PC-3 (cell line): ENCODE data around the gene ELK1.

Experiments used
- CTCF ChIP-seq: fragments of 300-600 bp; sonication (generic); conservative IDR thresholded peaks from 2 replicates; pipeline ENCODE4 v1.5.1; 2017; ENCODE audit warnings: antibody characterized with exemption, low read depth, mild to moderate bottlenecking, low read length
- EZH2 ChIP-seq: fragments of 300-600 bp; sonication (generic); IDR thresholded peaks from one replicate; pipeline ENCODE4 v1.6.1; 2017; ENCODE audit warnings: antibody characterized with exemption, mild to moderate bottlenecking, low read length; ENCODE audit not compliant: unreplicated experiment

- no peak for TF ChIP-seq CTCF
- no peak for TF ChIP-seq EZH2
Measured at GRCh38 chrX:47697181-47697580, 46.8 kb upstream of the ELK1 start.
